WTC11 (cell line): ENCODE results near the gene TRPM4. TPM values are rescaled to one million over a fixed set of nuclear protein-coding genes. Genes with fewer than 3 reads are reported as not detected.

Experiments used
- ATAC-seq: fragments of 200-7000 bp; cut with Tn5 transposase; 2 replicates; pipeline ENCODE4 v1.10.0; 2021; ENCODE audit warnings: mild to moderate bottlenecking, moderate library complexity
- CTCF ChIA-PET: fragments of 300-600 bp; sonication (Branson Sonifier 250); formaldehyde crosslinking; loops from one replicate; lab custom pipeline; 2021; ENCODE audit warnings: antibody characterized with exemption; lab: Charles Lee
- POLR2A ChIA-PET: fragments of 350-600 bp; sonication (Branson Sonifier 250); formaldehyde crosslinking; loops from one replicate; lab custom pipeline; 2021; ENCODE audit warnings: antibody characterized with exemption; lab: Charles Lee
- DNase-seq: peaks from one replicate; pipeline ENCODE4 v3.0.0; 2021; ENCODE audit warnings: low spot score
- H3K27ac Mint-ChIP-seq: 2 replicates; pipeline ENCODE4 v1.8.0; 2021; ENCODE audit warnings: mixed read lengths
- H3K27me3 Mint-ChIP-seq: 2 replicates; pipeline ENCODE4 v1.8.0; 2021; ENCODE audit warnings: low read depth, mild to moderate bottlenecking, moderate library complexity, mixed read lengths
- H3K36me3 Mint-ChIP-seq: 2 replicates; pipeline ENCODE4 v1.8.0; 2021; ENCODE audit warnings: mixed read lengths
- H3K4me1 Mint-ChIP-seq: 2 replicates; pipeline ENCODE4 v1.8.0; 2022; ENCODE audit warnings: mixed read lengths
- H3K4me3 Mint-ChIP-seq: 2 replicates; pipeline ENCODE4 v1.8.0; 2021; ENCODE audit warnings: mild to moderate bottlenecking, moderate library complexity, mixed read lengths
- H3K9me3 Mint-ChIP-seq: 2 replicates; pipeline ENCODE4 v1.8.0; 2021; ENCODE audit warnings: mixed read lengths
- ARID4B ChIP-seq: sonication (generic); formaldehyde crosslinking; IDR thresholded peaks from 2 replicates; pipeline ENCODE4 v1.8.0; 2023; ENCODE audit warnings: missing genetic modification reagents, mild to moderate bottlenecking, borderline replicate concordance
- CBFB ChIP-seq: sonication (generic); formaldehyde crosslinking; IDR thresholded peaks from 2 replicates; pipeline ENCODE4 v1.8.1; 2022; ENCODE audit warnings: mild to moderate bottlenecking, low read depth, missing genetic modification reagents
- CREM ChIP-seq: sonication (generic); formaldehyde crosslinking; IDR thresholded peaks from 2 replicates; pipeline ENCODE4 v1.8.1; 2022; ENCODE audit warnings: mild to moderate bottlenecking, missing genetic modification reagents, moderate library complexity
- E2F4 ChIP-seq: sonication (generic); formaldehyde crosslinking; IDR thresholded peaks from 2 replicates; pipeline ENCODE4 v1.8.1; 2022; ENCODE audit warnings: low read depth, mild to moderate bottlenecking, moderate library complexity, missing genetic modification reagents, borderline replicate concordance
- ELF4 ChIP-seq: sonication (generic); formaldehyde crosslinking; IDR thresholded peaks from 2 replicates; pipeline ENCODE4 v1.8.1; 2022; ENCODE audit warnings: low read depth, mild to moderate bottlenecking, moderate library complexity, missing genetic modification reagents
- FOXP4 ChIP-seq: sonication (generic); formaldehyde crosslinking; IDR thresholded peaks from 2 replicates; pipeline ENCODE4 v1.8.0; 2022; ENCODE audit warnings: mild to moderate bottlenecking, missing genetic modification reagents
- HMGXB4 ChIP-seq: sonication (generic); formaldehyde crosslinking; IDR thresholded peaks from 2 replicates; pipeline ENCODE4 v1.8.1; 2023; ENCODE audit warnings: mild to moderate bottlenecking, moderate library complexity, missing genetic modification reagents
- NFE2L1 ChIP-seq: sonication (generic); formaldehyde crosslinking; IDR thresholded peaks from 2 replicates; pipeline ENCODE4 v1.8.1; 2023; ENCODE audit warnings: missing genetic modification reagents
- NFYB ChIP-seq: sonication (generic); formaldehyde crosslinking; conservative IDR thresholded peaks from 2 replicates; pipeline ENCODE4 v1.8.0; 2022; ENCODE audit warnings: low read depth, missing genetic modification reagents
- NR3C1 ChIP-seq: sonication (generic); formaldehyde crosslinking; conservative IDR thresholded peaks from 2 replicates; pipeline ENCODE4 v1.8.1; 2023; ENCODE audit warnings: low read depth, mild to moderate bottlenecking, missing genetic modification reagents
- PRDM15 ChIP-seq: sonication (generic); formaldehyde crosslinking; IDR thresholded peaks from 2 replicates; pipeline ENCODE4 v1.8.0; 2022; ENCODE audit warnings: missing genetic modification reagents
- PRRX2 ChIP-seq: fragments of 250-450 bp; sonication (Bioruptor Pico); IDR thresholded peaks from 2 replicates; pipeline ENCODE4 v1.8.0; 2021; ENCODE audit warnings: mild to moderate bottlenecking
- RELA ChIP-seq: sonication (generic); formaldehyde crosslinking; IDR thresholded peaks from 2 replicates; pipeline ENCODE4 v1.8.1; 2022; ENCODE audit warnings: missing genetic modification reagents, mild to moderate bottlenecking, borderline replicate concordance
- RORB ChIP-seq: fragments of 250-450 bp; sonication (Bioruptor Pico); IDR thresholded peaks from 2 replicates; pipeline ENCODE4 v1.9.0; 2021; ENCODE audit warnings: mild to moderate bottlenecking
- SMAD4 ChIP-seq: sonication (generic); formaldehyde crosslinking; IDR thresholded peaks from 2 replicates; pipeline ENCODE4 v1.8.0; 2022; ENCODE audit warnings: mild to moderate bottlenecking, missing genetic modification reagents
- SP1 ChIP-seq: sonication (generic); formaldehyde crosslinking; conservative IDR thresholded peaks from 2 replicates; pipeline ENCODE4 v1.8.1; 2022; ENCODE audit warnings: missing genetic modification reagents
- ZBTB21 ChIP-seq: sonication (generic); formaldehyde crosslinking; IDR thresholded peaks from 2 replicates; pipeline ENCODE4 v1.8.1; 2023; ENCODE audit warnings: mild to moderate bottlenecking, missing genetic modification reagents, borderline replicate concordance
- ZNF232 ChIP-seq: sonication (generic); formaldehyde crosslinking; IDR thresholded peaks from 2 replicates; pipeline ENCODE4 v1.8.0; 2022; ENCODE audit warnings: mild to moderate bottlenecking, missing genetic modification reagents
- ZNF263 ChIP-seq: sonication (generic); formaldehyde crosslinking; IDR thresholded peaks from 2 replicates; pipeline ENCODE4 v1.8.1; 2022; ENCODE audit warnings: low read depth, mild to moderate bottlenecking, moderate library complexity, missing genetic modification reagents
- ZNF671 ChIP-seq: fragments of 250-450 bp; sonication (Bioruptor Pico); IDR thresholded peaks from 2 replicates; pipeline ENCODE4 v1.8.0; 2021; ENCODE audit warnings: mild to moderate bottlenecking
- ZSCAN18 ChIP-seq: fragments of 250-450 bp; sonication (Bioruptor Pico); IDR thresholded peaks from 2 replicates; pipeline ENCODE4 v2.1.2; 2022; ENCODE audit warnings: mild to moderate bottlenecking, moderate library complexity
- total RNA-seq: library from RNA; stranded (reverse); gene quantifications from 3 replicates; pipeline ENCODE4 v1.2.3, GENCODE V29; 2021

The TRPM4 gene
- total RNA-seq, 1 experiment from 2014 or later, result 15.5 TPM

- peak overlapping the region; percentile 92 for H3K4me3 Mint-ChIP-seq
- POLR2A ChIA-PET, result interaction anchor here (0.5 to 2.5 kb wide), 13 partner anchors 8 to 398 kb away, joined by 3 to 8 read pairs (median 4); partner anchors contain the start of genes GYS1, LIN7B, NTF4 and RPS11
- peak overlapping the region; percentile 91 for H3K27ac Mint-ChIP-seq
- H3K27me3 Mint-ChIP-seq, result peaks cover 48% of the 10 kb centered on the region
- CTCF ChIA-PET, result interaction anchor here (0.7 to 7.9 kb wide), 16 partner anchors 10 to 156 kb away, joined by 3 to 98 read pairs (median 8); partner anchors contain the start of genes GYS1, LIN7B and RUVBL2
- H3K4me1 Mint-ChIP-seq, result peaks cover 33% of the 10 kb centered on the region
- DNase-seq, result peak; percentile 82
- peaks cover 7% of the 10 kb centered on the region for H3K36me3 Mint-ChIP-seq
- peak; percentile 0 for ATAC-seq
- TF ChIP-seq ZNF671 (CRISPR knock-in tag) (no peak), ELF4 (CRISPR knock-in tag) (no peak), HMGXB4 (CRISPR knock-in tag) (0 out of 2 replicates have a peak, but pooled peaks have one; percentile 41), NR3C1 (CRISPR knock-in tag) (no peak), ARID4B (CRISPR knock-in tag) (peak; percentile 67; the same call in 1 of the 2 replicates), SMAD4 (CRISPR knock-in tag) (no peak), NFE2L1 (CRISPR knock-in tag) (no peak), ZBTB21 (CRISPR knock-in tag) (no peak), PRDM15 (CRISPR knock-in tag) (0 out of 2 replicates have a peak, but pooled peaks have one; percentile 68), CREM (CRISPR knock-in tag) (0 out of 2 replicates have a peak, but pooled peaks have one; percentile 61), FOXP4 (CRISPR knock-in tag) (0 out of 2 replicates have a peak, but pooled peaks have one; percentile 69), ZNF232 (CRISPR knock-in tag) (no peak), ZNF263 (CRISPR knock-in tag) (peak; percentile 55; the same call in 1 of the 2 replicates), ZSCAN18 (no peak), CBFB (no peak), PRRX2 (no peak), NFYB (CRISPR knock-in tag) (no peak), SP1 (peak; percentile 50; the same call in 1 of the 2 replicates), E2F4 (CRISPR knock-in tag) (0 out of 2 replicates have a peak, but pooled peaks have one; percentile 46), RORB (no peak), RELA (no peak)
- H3K9me3 Mint-ChIP-seq, result peaks cover 11% of the 10 kb centered on the region
Observed at GRCh38 chr19:49149652-49150105, 7.9 kb upstream of the TRPM4 start.
